Stomach (tissue), 9 donors: ENCODE measurements around the gene CA11. TPM values are rescaled to one million over a fixed set of nuclear protein-coding genes. Genes with fewer than 3 reads are reported as not detected.

ENCODE experiments used
- DNase-seq, 2 donors: peaks; one replicate each; pipeline versions ENCODE4 v3.0.0 to v3.0.0-alpha.2; 2013 to 2019
- H3K27ac ChIP-seq, 5 donors: fragments of 200-600 bp in 4 of 5; sonication (generic) in 4 of 5; one replicate each; pipeline ENCODE4 v1.5.1; 2013 to 2019; ENCODE audit warnings: mild to moderate bottlenecking in 1 of 5, moderate library complexity in 1 of 5
- H3K27me3 ChIP-seq, 3 donors: fragments of 200-600 bp; sonication (generic); one replicate each; pipeline ENCODE4 v1.5.1; 2017 to 2019; ENCODE audit warnings: mixed run types in 1 of 3
- H3K36me3 ChIP-seq, 4 donors: fragments of 200-600 bp; sonication (generic); 1 replicate in 3 of 4; 2 replicates in 1 of 4; pipeline ENCODE4 v1.5.1; 2016 to 2019
- H3K4me1 ChIP-seq, 4 donors: fragments of 200-600 bp; sonication (generic); one replicate each; pipeline ENCODE4 v1.5.1; 2016 to 2019
- H3K4me3 ChIP-seq, 4 donors: fragments of 200-600 bp; sonication (generic) in 3 of 4; one replicate each; pipeline ENCODE4 v1.5.1; 2016 to 2019; ENCODE audit warnings: mild to moderate bottlenecking in 1 of 4
- H3K9me3 ChIP-seq, 4 donors: fragments of 200-600 bp; sonication (generic); one replicate each; pipeline ENCODE4 v1.5.1; 2016 to 2019
- EP300 ChIP-seq: sonication (generic); formaldehyde crosslinking; IDR thresholded peaks from one replicate; pipeline ENCODE4 v1.6.1; 2017; ENCODE audit warnings: antibody characterized with exemption
- POLR2A ChIP-seq, 4 donors: fragments of 450-650 bp; IDR thresholded peaks; one replicate each; pipeline ENCODE4 v1.6.1; 2016; ENCODE audit warnings: antibody characterized with exemption in 4 of 4, control low read depth in 2 of 4, mild to moderate bottlenecking in 1 of 4, moderate library complexity in 1 of 4
- POLR2AphosphoS5 ChIP-seq, 3 donors: sonication (generic); formaldehyde crosslinking; IDR thresholded peaks; one replicate each; pipeline ENCODE4 v1.6.1; 2016; ENCODE audit warnings: antibody characterized with exemption in 3 of 3
- WGBS, 5 donors: extraction: QIAGEN DNeasy Blood & Tissue Kit in 3 of 5; methylation state at CpG; one replicate each; pipeline versions ENCODE4 v1.1.5 to v1.1.7; 2013 to 2018; 5-methylcytosine and 5-hydroxymethylcytosine counted together
- intact Hi-C: fragments of 100-400 bp; cut with DNase I; formaldehyde crosslinking; loops from one replicate; pipeline ENCODE4 v1.15.1; 2023; ENCODE audit warnings: low total_unique reads
- polyA plus RNA-seq, 3 donors: library from polyadenylated mRNA; stranded (reverse); fragments of 200-250 nt; gene quantifications; one replicate each; pipeline ENCODE4 v1.2.3, GENCODE V29; 2013
- total RNA-seq, 5 donors: library from RNA; depleted of rRNA; stranded (reverse); fragments of >200 nt; gene quantifications; one replicate each; pipeline versions ENCODE4 v1.1.0 to v1.2.3, GENCODE V29; 2014 to 2016
- TF ChIP-seq, protein P1 (sequence below), 7 experiments: fragments of 450-650 bp in 4 of 7; fragments of 200-600 bp in 3 of 7; sonication (generic) in 3 of 7; IDR thresholded peaks; one replicate each; pipeline ENCODE4 v1.5.1; 2016 to 2019; ENCODE audit warnings: antibody characterized with exemption in 7 of 7, control low read depth in 2 of 7, mild to moderate bottlenecking in 1 of 7
- donor health status: healthy with polysubstance abuse.
- donor health status: Bipolar disorder and iron deficiency.
- donor health status: healthy.

The CA11 gene
- total and polyA plus RNA-seq, 8 donors: 1.8 to 33.0 (median 15.8) TPM; not detected in 1

DNA sequence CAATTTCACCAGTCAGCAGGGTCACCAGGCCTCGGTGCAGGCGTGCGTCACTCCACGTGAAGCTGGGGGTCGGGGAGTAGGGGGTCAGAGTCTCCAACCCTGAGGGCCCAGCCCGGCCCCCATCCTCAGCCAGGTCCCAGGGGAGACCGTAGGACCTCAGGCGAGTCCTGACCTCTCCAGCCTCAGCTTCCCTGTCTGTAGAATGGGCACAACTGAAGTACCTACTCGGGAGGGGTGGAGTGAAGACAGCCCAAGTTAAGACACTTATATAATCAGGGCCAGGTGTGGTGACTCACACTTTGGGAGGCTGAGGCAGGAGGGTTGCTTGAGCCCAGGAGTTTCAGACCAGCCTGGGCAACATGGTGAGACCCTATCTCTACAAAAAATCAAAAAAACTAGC is 42.1 kb downstream of the CA11 start:
- intact Hi-C loops: no loop called here
- H3K27ac ChIP-seq: no peak overlapping the region
- H3K27me3 ChIP-seq: peaks cover 0 to 8% (median 0%) of the 10 kb centered on the region in 3 donors
- H3K9me3 ChIP-seq: no peaks in the 10 kb centered on the region
- TF ChIP-seq, protein P1, sequence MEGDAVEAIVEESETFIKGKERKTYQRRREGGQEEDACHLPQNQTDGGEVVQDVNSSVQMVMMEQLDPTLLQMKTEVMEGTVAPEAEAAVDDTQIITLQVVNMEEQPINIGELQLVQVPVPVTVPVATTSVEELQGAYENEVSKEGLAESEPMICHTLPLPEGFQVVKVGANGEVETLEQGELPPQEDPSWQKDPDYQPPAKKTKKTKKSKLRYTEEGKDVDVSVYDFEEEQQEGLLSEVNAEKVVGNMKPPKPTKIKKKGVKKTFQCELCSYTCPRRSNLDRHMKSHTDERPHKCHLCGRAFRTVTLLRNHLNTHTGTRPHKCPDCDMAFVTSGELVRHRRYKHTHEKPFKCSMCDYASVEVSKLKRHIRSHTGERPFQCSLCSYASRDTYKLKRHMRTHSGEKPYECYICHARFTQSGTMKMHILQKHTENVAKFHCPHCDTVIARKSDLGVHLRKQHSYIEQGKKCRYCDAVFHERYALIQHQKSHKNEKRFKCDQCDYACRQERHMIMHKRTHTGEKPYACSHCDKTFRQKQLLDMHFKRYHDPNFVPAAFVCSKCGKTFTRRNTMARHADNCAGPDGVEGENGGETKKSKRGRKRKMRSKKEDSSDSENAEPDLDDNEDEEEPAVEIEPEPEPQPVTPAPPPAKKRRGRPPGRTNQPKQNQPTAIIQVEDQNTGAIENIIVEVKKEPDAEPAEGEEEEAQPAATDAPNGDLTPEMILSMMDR (IDR thresholded peaks at IDR 0.05): no peak
- TF ChIP-seq POLR2AphosphoS5 (IDR thresholded peaks at IDR 0.05) (no peak), POLR2A (IDR thresholded peaks at IDR 0.05) (no peak), EP300 (no peak)
- no peaks in the 10 kb centered on the region for H3K36me3 ChIP-seq
- WGBS, 5 donors: 86 to 94% (median 92%) methylated on average over 7 to 9 of the region's 9 CpGs
- H3K4me3 ChIP-seq: no peak overlapping the region
- peaks cover 0 to 6% (median 0%) of the 10 kb centered on the region in 4 donors for H3K4me1 ChIP-seq
- DNase-seq: no peak

DNA sequence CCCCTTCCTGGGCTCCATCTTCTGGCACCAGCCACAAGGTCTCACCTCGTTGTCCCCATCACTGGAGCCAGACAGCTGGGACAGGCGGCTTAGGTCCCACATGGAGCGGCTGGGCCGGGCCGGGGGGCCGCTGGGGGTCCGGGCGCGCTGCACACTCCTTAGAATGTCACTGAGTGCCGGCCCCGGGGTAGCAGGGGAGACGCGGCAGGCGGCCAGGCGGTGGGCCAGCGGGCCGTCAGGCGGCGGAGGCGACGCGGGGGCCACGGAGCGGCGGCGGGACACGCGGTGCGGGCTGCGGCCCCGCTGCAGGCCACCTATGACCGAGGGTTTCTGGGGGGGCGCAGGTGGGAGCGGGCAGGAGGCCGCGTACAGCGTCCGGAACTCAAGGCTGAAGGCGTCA is 42.5 kb downstream of the CA11 start:
- Histone ChIP-seq H3K4me1 (peaks cover 0 to 4% (median 0%) of the 10 kb centered on the region in 4 donors), H3K9me3 (no peaks in the 10 kb centered on the region), H3K27me3 (peaks cover 0 to 10% (median 0%) of the 10 kb centered on the region in 3 donors), H3K4me3 (no peak overlapping the region), H3K36me3 (no peaks in the 10 kb centered on the region), H3K27ac (no peak overlapping the region)
- 85 to 93% (median 91%) methylated on average over 13 to 39 of the region's 39 CpGs for WGBS, 5 donors
- no peak for DNase-seq
- TF ChIP-seq EP300 (no peak), POLR2AphosphoS5 (IDR thresholded peaks at IDR 0.05) (no peak), POLR2A (IDR thresholded peaks at IDR 0.05) (no peak)
- TF ChIP-seq, protein P1 (IDR thresholded peaks at IDR 0.05): no peak
- intact Hi-C loops: no loop called here

DNA sequence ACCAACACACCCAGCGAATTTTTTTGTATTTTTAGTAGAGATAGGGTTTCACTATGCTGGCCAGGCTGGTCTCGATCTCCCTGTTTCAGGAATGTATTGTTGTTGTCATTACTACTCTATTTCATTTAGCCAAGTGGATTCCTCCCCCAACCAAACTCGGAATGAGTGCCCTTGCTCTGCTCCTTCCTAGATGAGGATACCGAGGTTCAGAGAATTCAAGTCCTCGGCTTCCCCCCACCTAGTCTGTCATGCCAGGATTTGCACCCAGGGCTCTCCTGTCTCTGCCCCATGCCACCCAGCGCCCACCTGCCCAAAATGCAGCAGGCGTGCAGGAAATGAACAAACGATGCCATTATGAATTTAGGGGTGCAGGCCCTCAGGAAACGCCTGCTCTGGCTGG is 43.0 kb downstream of the CA11 start:
- TF ChIP-seq POLR2AphosphoS5 (IDR thresholded peaks at IDR 0.05) (no peak), POLR2A (IDR thresholded peaks at IDR 0.05) (no peak), EP300 (no peak)
- TF ChIP-seq, protein P1 (IDR thresholded peaks at IDR 0.05): no peak
- intact Hi-C loops: no loop called here
- Histone ChIP-seq H3K27me3 (peaks cover 0 to 14% (median 0%) of the 10 kb centered on the region in 3 donors), H3K9me3 (no peaks in the 10 kb centered on the region), H3K4me3 (no peak overlapping the region), H3K27ac (no peak overlapping the region), H3K36me3 (no peaks in the 10 kb centered on the region), H3K4me1 (peaks cover 0 to 4% (median 0%) of the 10 kb centered on the region in 4 donors)
- no peak for DNase-seq
- 73 to 81% (median 78%) methylated on average over 9 of the region's 9 CpGs for WGBS, 5 donors

DNA sequence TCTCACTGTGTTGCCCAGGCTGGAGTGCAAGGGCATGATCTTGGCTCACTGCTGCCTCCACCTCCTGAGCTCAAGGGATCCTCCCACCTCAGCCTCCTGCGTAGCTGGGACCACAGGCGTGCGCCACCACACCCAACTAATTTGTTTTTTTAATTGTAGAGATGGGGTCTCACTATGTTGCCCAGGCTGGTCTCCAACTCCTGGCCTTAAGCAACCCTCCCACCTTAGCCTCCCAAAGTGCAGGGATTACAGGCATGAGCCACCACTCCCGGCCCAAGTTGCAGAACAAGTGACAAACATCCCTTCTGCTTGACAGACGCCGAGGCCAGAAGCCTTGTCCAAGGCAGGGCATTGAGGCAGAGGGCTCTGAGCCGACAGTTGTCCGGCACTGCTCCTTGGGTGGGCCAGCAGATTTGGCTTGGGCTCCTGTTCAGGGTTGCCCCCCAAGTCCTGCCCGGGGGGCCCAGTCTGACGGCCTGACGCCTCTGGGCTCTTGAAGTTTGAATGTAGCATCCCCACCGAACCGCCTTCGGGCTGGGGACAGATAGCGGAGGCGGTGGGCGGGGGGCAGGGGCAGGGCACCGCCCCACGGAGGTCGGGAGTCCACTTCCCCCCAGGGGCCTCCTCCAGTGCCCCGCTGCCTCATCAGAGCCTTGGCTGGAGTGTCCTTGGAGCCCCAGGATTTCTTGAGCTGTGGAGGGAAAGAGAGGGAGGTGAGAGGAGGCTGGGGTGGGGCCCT is 45.1 kb downstream of the CA11 start:
- Histone ChIP-seq H3K9me3 (no peaks in the 10 kb centered on the region), H3K36me3 (no peaks in the 10 kb centered on the region), H3K4me1 (peaks cover 0 to 4% (median 0%) of the 10 kb centered on the region in 4 donors), H3K27me3 (peaks cover 0 to 18% (median 0%) of the 10 kb centered on the region in 3 donors), H3K27ac (peak overlapping the region in 1 of 5 donors; percentile 17), H3K4me3 (no peak overlapping the region)
- TF ChIP-seq POLR2A (IDR thresholded peaks at IDR 0.05) (no peak), POLR2AphosphoS5 (IDR thresholded peaks at IDR 0.05) (no peak), EP300 (no peak)
- TF ChIP-seq, protein P1 (IDR thresholded peaks at IDR 0.05): no peak
- no peak for DNase-seq
- WGBS, 5 donors: 84 to 92% (median 88%) methylated on average over 16 to 21 of the region's 21 CpGs
- intact Hi-C loops: no loop called here
